Umbilical cord (tissue), 2 donors: ENCODE data around the gene FCHSD1. TPM values are rescaled to one million over a fixed set of nuclear protein-coding genes. Genes with fewer than 3 reads are reported as not detected.

Experiments
- DNase-seq: peaks from one replicate; pipeline ENCODE4 v3.0.0-alpha.2; 2015; ENCODE audit warnings: low spot score
- total RNA-seq: library from RNA; depleted of rRNA; stranded (reverse); fragments of >200 nt; gene quantifications from one replicate; pipeline ENCODE4 v1.2.3, GENCODE V29; 2014; ENCODE audit warnings: low replicate concordance; ENCODE audit not compliant: insufficient read depth

Gene FCHSD1
- total RNA-seq = 15.4 TPM

DNA sequence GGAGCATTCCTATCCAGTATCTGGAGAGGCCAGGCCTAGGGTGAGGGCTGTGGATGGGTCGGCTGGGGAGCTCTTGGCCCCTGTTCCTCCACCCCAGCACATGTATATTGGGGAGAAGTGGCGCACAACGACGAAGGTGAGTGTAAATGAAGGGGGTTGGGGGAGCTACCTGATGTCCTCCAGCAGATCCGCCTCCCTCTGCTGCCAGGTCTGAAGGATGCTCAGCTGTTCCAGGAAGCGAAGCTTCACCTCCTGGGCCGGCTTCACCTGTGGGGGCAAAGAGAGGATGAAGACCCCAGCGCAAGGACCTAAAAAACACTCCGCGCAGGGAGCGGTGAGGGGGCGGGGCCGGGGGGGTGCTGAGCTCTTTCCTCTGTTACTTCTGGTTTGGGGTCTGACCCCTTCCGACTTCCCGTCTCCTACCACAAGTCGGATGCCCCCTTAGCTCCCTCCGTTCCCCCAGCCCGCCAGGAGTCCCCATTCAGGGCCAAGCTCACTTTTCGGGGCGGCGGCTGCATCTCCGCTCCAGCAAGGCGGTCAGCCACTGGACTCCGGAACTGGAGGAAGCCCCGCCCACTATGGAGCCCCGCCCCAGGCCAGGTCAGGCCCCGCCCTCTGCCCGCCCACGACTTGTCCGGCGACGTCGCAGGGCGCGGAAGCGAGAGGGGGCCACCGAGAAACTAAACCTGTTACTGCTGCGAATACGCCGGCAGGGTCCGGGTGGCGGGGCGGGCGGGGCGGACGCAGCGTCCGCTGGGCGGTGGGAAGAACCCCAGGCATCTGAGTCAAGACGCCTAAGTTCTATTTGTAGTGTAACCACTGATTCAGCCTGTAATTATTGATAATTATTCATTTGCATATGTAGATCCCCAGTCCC, at the start of gene FCHSD1:
TSS of gene FCHSD1 (minus strand) at position 568 of the 877 bp plus-strand sequence. CDS start at position 518, 50 bp downstream.
- peak; percentile 76 for DNase-seq

DNA sequence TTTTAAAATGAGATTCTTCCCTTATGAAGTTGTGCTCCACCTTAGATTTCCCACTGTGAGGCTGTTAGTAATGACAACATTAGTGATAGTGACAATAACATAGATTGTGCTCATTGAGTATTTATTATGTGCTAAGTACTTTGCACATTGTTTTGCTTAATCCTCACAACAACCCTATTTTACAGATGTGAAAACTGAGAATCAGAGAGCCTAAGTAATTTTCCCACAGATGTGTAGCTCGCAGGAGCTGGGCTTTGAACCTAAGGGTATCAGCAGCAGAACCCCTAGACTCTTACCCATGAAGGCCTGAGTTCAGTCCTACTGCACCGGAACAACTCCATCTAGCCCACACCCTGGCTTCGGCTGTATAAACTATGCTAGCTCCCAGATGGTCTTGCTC, 46.4 kb upstream of the FCHSD1 start:
- DNase-seq = no peak

DNA sequence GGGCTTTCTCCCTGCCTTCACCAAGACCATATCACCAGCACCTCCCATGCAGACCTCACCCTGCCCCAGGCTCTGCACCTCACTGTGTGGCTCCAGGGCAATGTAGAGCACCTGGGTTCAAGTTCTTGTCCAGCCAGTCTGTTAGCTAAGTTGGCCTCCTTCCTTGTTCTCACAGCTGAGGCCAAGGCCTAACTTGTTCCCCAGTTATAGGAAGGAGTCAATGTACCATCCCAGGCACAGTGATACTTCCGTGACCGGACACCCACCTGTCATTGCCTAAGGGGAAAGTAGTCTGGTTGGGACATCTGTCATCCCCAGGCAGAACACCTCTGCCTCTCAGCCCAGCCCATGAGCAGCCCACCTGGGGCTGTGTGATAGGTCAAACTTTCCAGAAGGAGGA, 45.2 kb upstream of the FCHSD1 start:
- no peak for DNase-seq

DNA sequence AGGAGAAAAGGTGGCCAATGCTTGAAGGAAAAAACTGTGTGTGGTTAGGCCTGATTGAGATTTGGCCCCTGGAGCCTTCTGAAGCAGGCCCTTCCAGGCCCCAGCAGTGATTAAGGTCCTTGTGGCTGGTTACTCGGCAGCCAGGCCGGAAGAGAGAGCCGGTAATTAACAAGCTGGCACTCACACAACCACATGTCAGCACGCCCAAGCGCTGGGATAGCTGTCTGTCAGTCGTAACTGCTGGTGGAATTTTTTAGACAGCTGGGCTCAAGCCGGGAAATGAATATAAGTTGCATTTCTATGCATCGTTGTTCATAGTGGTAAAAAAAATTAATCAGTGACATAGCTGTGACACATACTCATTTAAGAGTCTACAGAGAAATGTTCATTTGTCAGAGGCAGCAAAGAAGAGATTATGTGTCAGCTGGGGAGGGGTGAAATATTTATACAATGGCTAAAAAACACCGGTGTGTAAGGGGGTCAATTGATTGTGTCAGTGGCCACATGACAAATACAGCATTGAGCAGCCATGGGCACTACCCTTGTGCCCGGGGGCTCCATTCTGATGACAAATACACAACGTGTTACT, 44.5 kb upstream of the FCHSD1 start:
- DNase-seq = no peak

DNA sequence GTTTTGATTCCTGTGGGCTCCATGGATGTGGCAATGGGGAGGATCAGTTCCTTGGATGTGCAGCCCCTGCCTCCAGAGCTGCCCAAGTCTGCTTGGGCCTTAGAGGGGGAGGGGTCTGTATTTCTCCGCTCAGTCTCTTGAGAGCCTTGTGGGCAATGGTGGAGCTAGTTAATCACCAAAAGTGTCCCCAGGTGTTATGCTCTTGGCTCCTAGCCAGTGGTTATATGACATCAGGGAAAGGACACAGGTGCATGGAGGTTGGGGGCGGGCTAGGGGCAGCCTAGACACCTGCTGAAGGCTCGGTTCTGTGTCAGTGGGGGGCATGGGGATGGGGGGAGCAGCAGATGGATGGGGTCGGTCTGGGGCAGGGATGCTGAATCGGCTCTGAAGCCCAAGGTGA, 43.3 kb upstream of the FCHSD1 start:
- no peak for DNase-seq

DNA sequence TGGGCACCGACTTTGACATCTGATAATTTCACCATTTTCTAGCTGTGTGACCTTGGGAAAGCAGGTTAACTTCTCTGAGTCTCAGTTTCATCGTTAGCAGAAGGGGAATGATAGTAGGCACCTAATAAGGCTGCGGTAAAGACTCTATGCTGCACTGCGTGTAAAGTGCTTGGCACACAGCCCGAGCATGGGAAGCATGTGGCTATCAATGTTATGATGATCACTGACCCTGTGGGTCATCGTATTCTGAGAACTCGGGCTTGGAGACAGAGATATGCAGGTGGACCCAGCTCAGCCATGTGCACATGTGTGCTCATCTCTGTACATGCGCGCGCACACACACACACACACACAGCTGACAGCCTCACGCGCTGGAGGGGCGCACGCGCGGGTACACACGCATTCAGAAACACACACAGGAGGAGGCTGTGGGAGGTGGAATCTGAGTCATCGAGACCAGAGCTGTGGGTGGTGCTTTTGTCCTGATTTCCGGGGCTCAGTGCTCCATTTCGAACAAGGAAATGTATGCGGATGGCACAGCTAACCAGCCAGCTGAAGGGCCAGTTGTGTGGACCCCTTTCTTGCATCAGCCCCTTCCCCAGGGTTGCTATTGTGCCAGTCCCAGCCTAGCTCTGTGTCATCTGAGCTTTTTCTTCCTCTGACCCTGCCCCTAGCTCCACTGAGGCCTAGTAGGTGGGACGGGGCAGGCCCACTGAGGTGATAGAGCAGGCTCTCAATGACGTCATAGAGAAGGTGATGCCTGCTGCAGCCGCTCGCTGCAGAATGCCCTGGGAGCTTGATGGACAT, 41.9 kb upstream of the FCHSD1 start:
- no peak for DNase-seq

DNA sequence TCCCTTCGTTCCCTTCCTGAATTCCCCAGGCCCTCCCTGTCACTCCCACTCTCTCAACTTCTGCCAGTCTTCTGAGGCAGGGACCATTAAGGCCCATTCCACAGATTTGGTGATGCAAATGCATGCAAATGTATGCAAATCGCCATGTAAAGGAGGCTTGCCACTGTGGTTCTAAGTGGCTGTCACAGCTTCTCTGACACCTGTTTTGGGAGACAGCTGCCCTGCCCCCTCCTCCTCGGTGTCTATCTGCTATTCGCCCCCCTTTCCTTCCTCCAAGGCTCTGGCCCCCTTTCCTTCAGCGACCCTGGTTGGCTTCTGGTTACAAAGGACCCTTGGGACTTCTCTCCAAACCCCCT, 41.3 kb upstream of the FCHSD1 start:
- DNase-seq = no peak

DNA sequence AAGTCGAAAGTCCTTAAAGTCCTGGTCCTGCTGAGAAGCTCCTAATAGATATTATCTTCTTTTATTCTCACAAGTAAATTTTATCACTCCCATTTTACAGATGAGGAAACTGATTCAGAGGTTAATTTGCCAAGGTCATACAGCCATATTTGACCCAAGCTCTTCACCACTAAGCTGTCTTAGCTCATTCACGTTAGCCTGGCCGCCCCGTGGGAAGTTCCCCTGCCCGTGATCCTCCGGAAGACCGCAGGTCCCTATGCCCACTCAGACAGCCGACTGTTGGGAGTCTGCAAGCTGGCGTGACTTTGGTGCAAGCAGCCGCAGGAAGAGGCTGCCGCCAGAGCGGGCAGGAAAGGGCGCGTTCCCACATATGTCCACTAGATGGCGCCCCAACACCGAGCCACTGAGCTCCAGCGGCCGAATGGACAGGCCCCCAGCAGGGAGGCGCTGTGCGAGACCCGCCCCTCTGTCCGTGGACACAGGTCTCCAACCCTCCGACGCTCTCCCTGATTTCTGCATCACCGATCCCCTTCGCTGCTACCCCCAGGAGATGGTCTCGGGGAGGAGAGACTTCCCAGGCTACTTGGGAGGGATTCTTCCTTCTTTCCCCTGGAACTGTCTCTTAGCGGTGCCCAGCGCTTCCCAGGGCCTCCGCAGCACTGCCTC, 40.8 kb upstream of the FCHSD1 start:
- peak; percentile 86 for DNase-seq

DNA sequence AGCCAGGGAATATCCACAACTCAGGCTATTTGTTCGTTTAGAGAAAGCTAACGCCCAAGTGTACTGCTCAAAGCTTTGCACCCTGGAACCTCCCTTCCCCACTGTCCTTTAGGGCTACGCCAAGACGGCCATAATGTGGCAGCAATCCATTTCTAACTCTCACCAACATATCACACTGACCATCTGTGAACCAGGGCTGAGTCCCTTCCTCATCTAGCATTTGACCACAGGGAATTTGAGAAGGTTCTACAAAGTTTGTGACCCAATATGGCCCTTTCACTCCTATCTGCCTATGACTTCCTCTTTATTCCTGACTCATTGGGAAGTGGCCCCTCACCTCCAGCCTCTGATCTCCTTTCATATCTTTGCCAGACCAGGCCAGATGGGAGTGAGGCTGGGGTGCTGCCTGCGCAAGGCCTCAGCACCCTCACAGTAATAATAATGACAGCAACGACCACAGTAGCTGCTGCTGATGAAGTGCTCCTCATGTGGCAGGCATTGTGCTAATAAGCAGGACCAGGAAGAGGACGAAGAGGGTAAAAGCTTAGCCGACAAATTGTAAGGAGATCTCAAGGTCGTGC, 40.2 kb upstream of the FCHSD1 start:
- no peak for DNase-seq

DNA sequence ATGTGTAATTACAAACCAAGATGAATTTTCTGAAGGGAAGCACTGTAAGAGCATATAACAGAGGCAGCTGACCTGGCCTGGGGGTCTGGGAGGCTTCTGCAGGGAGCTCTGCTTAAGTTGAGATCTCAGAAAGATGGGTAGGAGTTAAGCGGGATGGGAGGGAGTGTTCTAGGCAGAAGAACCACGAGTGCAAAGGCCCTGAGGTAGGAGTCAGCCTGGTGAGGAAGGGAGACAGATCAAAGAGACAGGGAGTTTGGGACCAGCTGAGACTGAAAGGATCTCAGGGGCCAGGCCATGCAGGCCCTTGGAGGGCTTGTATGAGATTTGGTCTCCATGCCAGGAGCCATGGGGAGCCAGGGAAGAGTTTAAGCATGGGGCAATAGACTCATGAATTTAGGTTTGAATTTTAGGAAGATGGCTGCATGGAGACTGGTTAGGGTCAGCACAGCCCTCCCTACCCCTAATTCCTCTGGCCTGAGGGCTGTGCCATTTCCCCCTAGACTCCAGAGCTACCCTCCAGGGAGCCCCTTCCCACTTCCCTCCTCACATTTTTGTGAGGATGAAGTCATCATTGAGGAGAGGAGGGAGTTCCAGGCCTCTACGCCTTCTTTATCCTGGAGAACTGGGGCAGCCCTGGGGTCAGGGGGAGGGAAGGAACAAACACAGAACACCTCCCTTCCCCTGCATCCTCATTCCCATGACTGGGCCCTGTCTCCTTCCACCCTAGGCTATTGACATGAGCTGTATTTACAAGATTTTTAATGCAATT, 35.6 kb upstream of the FCHSD1 start:
- DNase-seq = peak; percentile 71

DNA sequence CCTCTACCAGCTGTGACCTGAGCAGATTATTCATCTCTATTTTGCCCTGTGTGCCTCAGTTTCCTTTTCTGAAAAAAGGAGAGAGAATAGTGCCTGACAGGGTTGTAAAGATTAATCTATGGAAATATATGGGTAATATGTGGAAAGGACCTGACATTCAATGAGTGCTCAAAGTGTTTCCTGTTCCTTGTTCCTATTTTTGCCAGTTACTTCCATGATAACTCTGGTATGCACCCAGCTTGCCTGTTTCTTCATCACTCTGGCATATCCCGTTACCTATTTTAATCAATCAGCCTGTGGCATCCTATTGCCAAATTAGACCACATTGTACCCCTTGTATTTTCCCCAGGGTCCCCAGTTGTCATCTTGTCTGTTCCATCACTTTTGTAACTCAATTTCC, 34.4 kb upstream of the FCHSD1 start:
- DNase-seq = no peak

DNA sequence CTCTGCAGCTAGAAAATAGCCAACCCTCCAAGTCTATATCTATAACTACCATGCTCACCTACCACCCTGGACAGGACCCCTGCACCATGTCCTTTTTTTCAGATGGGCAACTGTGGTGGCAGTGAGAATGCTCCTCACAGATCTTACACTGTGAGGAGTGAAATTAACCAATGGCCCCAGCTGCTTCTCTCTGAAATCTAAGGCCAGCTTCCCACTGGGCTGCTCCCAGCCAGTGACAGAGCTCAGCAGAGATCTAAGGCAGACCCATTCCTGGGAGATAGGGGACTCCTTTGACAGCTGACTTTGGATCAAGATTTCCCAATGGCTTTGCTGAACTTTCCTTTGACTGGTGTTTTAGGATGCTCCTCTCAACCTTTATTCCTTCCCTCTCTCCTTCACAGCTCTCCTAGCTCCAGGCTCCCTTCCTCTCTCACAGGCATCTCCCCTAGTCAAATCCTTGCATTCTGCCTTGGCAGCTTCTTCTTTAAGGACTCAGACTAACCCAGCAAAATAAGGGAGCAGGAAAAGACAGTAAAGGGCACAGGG, 32.5 kb upstream of the FCHSD1 start:
- peak; percentile 62 for DNase-seq

DNA sequence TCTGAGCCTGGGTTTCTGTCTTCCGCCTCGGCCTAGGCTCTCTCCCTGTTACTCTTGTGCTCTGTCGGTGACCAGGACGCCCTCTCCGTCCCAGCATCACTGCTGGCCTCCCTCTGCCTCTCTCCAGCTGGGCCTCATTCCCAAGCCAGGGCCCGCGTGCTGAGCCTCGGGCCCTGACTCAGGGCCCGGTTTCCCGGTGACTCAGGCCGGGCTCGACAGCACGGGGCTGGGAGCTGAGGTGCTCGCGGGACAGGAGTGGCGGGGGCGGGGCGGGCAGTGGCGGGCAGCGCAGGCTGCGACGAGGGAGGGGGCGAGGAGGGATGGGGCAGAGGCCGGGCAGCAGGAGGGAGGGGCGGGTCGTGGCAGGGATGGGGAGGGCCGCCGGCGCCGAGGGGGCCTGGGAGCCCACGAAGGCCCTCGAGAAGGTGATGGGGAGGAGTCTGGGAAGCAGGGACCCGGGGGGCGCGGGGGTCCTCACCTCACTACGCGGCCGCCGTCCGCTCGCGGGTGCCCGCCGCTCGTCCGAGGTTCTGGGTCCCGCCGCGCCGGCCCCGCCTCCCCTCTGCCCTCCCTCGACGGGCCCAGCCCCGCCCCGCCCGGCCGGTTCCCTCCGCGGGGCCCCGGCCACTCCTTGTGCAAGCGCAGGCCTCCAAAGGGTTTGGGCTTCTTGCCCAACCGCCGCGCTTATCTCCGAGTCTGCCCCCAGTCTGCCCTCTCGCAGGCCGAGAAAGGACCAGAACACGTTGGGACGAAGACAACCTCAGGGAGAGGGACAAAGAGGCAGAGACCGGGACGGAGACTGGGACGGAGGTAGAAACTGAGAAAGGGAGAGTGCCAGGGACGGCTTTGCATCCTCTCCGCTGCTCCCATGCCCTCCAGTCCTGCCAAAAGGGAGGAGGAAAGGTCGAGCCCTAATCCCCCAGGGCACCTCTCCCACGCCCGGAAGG, 30.8 kb upstream of the FCHSD1 start, which contains the start of gene ARAP3:
TSS of gene ARAP3 (minus strand) at position 536 of the 947 bp plus-strand sequence. CDS start 1,744 bp downstream, outside the sequence.
- DNase-seq = peak; percentile 94

DNA sequence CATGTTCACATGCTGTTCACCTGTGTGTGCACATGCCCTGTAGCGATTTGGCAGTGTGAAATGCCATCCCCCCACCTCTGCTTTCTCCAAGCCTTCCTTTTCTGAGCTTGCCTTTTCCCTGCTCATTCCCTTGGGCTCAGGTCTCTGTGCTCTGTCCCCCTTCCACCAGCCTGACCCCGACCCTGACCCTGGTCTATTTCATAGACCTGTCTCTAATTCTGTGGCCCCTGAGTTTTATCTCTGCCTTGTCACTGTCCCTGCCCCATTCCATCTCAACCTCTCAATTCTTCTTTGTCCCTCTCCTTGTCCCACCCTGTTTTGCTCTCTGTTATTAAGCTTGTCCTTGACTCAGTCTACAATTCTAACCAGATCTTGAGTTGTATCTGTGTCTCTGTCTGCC, 30.1 kb upstream of the FCHSD1 start:
- DNase-seq = no peak

DNA sequence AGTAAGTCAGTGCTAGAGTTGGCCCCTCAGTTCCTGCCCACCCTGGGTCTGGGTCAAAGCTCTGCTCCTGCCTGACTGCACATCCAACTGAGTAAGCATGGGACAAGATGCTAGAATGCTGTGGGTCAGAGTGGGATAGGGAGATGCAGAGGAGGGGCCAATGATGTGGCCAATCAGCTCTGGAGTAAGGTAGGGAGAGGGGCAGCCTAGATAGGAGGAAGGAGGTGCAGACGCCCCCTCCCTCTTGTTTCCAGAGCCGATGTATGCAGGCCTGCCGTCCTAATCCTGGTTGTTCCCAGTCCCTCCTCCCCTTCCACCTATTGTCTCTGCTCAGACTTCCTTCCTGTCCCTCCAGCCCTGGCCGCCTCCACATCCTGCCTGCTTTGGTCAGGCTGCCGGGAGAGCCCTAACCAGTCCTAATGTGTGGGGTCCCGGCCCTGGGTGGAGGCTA, 29.6 kb upstream of the FCHSD1 start:
- DNase-seq = peak; percentile 62

DNA sequence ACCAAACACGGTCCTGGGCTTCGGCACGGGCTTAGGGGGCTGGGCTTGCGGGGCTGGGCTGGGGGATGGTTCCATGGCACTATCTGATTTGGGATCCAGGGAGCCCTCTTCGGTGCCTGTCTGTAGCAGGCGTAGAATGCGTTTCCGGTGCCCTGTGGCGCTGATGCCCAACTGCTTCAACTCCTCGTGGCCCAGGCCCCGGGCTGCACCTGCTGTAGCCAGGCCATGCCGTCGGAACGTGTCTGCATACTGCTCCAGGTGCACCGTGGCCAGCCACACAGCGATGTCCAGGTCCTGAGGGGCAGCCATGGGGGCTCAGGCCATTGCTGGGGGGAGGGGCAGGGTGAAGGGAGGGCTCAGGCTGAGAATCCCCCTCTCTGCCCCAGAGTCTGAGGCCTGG, 29.0 kb upstream of the FCHSD1 start:
- DNase-seq = no peak

DNA sequence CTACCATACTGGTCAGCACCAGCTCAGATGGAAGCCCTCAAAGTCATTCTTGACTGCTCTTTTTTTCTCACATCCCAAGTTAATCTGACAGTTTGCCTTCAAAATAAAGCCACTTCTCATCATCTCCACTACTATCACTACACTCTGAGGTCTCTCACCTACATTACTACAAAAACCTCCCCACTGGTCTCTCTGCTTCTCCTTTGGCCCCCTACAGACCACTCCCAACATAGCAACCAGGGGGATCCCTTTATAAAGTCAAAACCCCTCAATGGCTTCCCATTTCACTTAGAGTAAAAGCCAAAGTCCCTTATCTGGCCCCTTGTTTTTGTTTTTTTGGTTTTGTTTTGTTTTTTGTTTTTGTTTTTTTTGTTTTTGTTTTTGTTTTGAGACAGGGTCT, 26.2 kb upstream of the FCHSD1 start:
- DNase-seq = no peak

DNA sequence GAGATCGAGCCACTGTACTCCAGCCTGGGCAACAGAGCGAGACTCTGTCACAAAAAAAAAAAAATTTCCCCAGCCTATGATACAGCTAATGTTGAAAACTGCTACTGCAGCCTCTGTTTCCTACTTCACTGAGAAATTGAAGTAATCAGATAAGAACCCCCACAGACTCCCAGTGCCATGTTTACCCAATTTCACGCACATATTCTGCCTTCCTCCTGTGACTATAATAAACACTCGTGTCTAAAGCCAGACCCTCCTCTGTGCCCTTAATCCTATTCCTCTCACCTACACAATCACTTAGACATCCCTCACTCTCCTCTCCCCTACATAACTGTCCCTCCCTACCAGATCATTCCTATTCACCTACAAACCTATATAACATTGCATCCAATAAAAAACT, 24.5 kb upstream of the FCHSD1 start:
- DNase-seq = no peak

DNA sequence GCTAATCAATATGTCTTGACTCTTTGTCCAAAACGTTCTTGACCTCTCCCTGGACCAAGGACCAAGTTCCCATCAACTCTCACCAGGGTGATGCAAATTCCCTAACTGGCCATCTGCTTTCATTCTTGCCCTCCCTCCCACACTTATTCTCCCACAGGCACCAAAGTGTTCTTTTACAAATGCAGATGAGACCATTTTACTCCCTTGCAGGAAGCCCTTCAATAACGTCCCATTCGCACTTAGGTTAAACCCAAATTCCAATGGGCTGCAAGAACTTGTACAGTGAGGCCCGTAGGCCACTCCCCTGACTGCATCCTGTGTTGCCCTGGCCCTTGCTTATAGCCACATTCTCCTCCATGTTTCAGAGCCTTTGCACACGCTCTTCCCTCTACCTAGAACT, 23.5 kb upstream of the FCHSD1 start:
- DNase-seq = no peak
